K562 (cell line): Measurements from ENCODE around the gene XPR1. TPM values are rescaled to one million over a fixed set of nuclear protein-coding genes. Genes with fewer than 3 reads are reported as not detected.
A peak's percentile ranks its signal among the peaks of the same experiment; 100 is the strongest.

Source experiments
- ARID1B ChIP-seq: fragments of 450-650 bp; IDR thresholded peaks from 2 replicates; pipeline ENCODE4 v1.6.1; 2016; ENCODE audit warnings: antibody characterized with exemption, mild to moderate bottlenecking, inconsistent platforms
- BDP1 ChIP-seq: IDR thresholded peaks from 3 replicates; pipeline ENCODE4 v1.6.1; 2011; ENCODE audit not compliant: insufficient read length, insufficient read depth
- CBFB ChIP-seq: sonication (generic); formaldehyde crosslinking; IDR thresholded peaks from 2 replicates; pipeline ENCODE4 v1.4.0; 2020; ENCODE audit warnings: mild to moderate bottlenecking, missing genetic modification reagents
- CREBBP ChIP-seq: IDR thresholded peaks from one replicate; pipeline ENCODE4 v1.6.1; 2012; ENCODE audit warnings: low read depth, mild to moderate bottlenecking, control low read depth, inconsistent platforms, low read length
- HMG20A ChIP-seq: fragments of 450-650 bp; formaldehyde crosslinking; conservative IDR thresholded peaks from 2 replicates; pipeline ENCODE4 v1.4.0; 2020; ENCODE audit warnings: mild to moderate bottlenecking, mixed read lengths
- JUNB ChIP-seq: fragments of 450-650 bp; formaldehyde crosslinking; conservative IDR thresholded peaks from 2 replicates; pipeline ENCODE4 v1.4.0; 2020; ENCODE audit warnings: mild to moderate bottlenecking
- MECOM ChIP-seq: fragments of 250-450 bp; sonication (Bioruptor Pico); IDR thresholded peaks from 2 replicates; pipeline ENCODE4 v1.8.0; 2022; ENCODE audit warnings: inconsistent platforms
- MTA2 ChIP-seq: fragments of 450-650 bp; IDR thresholded peaks from 2 replicates; pipeline ENCODE4 v1.6.1; 2016; ENCODE audit warnings: low read depth
- NFE2 ChIP-seq: IDR thresholded peaks from 2 replicates; pipeline ENCODE4 v1.6.1; 2014; ENCODE audit warnings: antibody characterized with exemption, low read depth
- NFIX ChIP-seq: fragments of 250-450 bp; sonication (Bioruptor Pico); IDR thresholded peaks from 2 replicates; pipeline ENCODE4 v1.4.0; 2020; ENCODE audit warnings: low read depth, mild to moderate bottlenecking, moderate library complexity
- SETDB1 ChIP-seq: IDR thresholded peaks from one replicate; pipeline ENCODE4 v1.6.1; 2012; ENCODE audit warnings: low read length, control low read depth, inconsistent platforms
- SP1 ChIP-seq: sonication (generic); formaldehyde crosslinking; IDR thresholded peaks from 2 replicates; pipeline ENCODE4 v1.8.1; 2022; ENCODE audit warnings: mild to moderate bottlenecking, missing genetic modification reagents
- TAL1 ChIP-seq: fragments of 450-650 bp; IDR thresholded peaks from 2 replicates; pipeline ENCODE4 v1.6.1; 2016; ENCODE audit warnings: mild to moderate bottlenecking
- TCF7L2 ChIP-seq: fragments of 150-350 bp; IDR thresholded peaks from 2 replicates; pipeline ENCODE4 v1.6.1; 2016; ENCODE audit warnings: low read depth, mild to moderate bottlenecking, low read length, moderate library complexity
- TEAD2 ChIP-seq: fragments of 450-650 bp; IDR thresholded peaks from 2 replicates; pipeline ENCODE4 v1.6.1; 2016; ENCODE audit warnings: missing genetic modification characterization, control low read depth, missing compliant biosample characterization
- TGIF2 ChIP-seq: sonication (generic); formaldehyde crosslinking; IDR thresholded peaks from 2 replicates; pipeline ENCODE4 v1.8.1; 2022; ENCODE audit warnings: mild to moderate bottlenecking, missing genetic modification reagents, moderate library complexity
- TRIM24 ChIP-seq, 2 experiments: fragments of 450-650 bp; IDR thresholded peaks; 2 replicates each; pipeline ENCODE4 v1.6.1; 2016
- ZNF124 ChIP-seq: sonication (generic); formaldehyde crosslinking; IDR thresholded peaks from 2 replicates; pipeline ENCODE4 v1.8.1; 2022; ENCODE audit warnings: missing genetic modification reagents
- ZNF609 ChIP-seq: sonication (generic); formaldehyde crosslinking; IDR thresholded peaks from 2 replicates; pipeline ENCODE4 v1.8.1; 2023; ENCODE audit warnings: missing genetic modification reagents, mild to moderate bottlenecking, borderline replicate concordance
- ZNF707 ChIP-seq: fragments of 250-450 bp; sonication (Bioruptor Pico); conservative IDR thresholded peaks from 2 replicates; pipeline ENCODE4 v1.8.0; 2022; ENCODE audit warnings: inconsistent platforms, mild to moderate bottlenecking, moderate library complexity
- ZNF780A ChIP-seq: fragments of 250-450 bp; sonication (Bioruptor Pico); IDR thresholded peaks from 2 replicates; pipeline ENCODE4 v1.5.0; 2021; ENCODE audit warnings: mild to moderate bottlenecking
- polyA plus RNA-seq, 8 experiments: library from polyadenylated mRNA; depleted of rRNA in 4 of 8; stranded (reverse) in 5 of 8; unstranded in 3 of 8; fragments of >200 nt; fragmentation: Nextera tagmentation in 2 of 8; fragmentation: Illumina TruSeq in 1 of 8; extraction: Ambion mirVana in 2 of 8; extraction: Trizol in 1 of 8; gene quantifications; 2 replicates each; pipeline versions ENCODE4 v1.2.1 to v1.2.3, GENCODE V29; 2011 to 2014; ENCODE audit warnings: inconsistent platforms in 1 of 8, missing spikeins in 1 of 8
- total RNA-seq, 7 experiments: library from RNA; depleted of rRNA in 6 of 7; stranded (reverse); fragments of >200 nt in 6 of 7; fragmentation: Illumina TruSeq in 2 of 7; extraction: Trizol in 2 of 7; gene quantifications; 2 replicates each; pipeline versions ENCODE4 v1.2.1 to v1.2.3, GENCODE V29; 2011 to 2021; ENCODE audit warnings: low replicate concordance in 1 of 7
- TF ChIP-seq, protein P1 (sequence below): sonication (generic); formaldehyde crosslinking; IDR thresholded peaks from 2 replicates; pipeline ENCODE4 v1.8.0; 2023; ENCODE audit warnings: missing genetic modification reagents, mild to moderate bottlenecking, borderline replicate concordance

Gene XPR1
- total and polyA plus RNA-seq, 9 of the 15 experiments (the other 6 are each of a cell fraction or from before 2014, with no cell fraction given), result 3.0 to 66.2 (median 38.6) TPM

GRCh38 chr1:180644526-180645192 lies 12.8 kb downstream of the XPR1 start (continued):
- TF ChIP-seq NFIX, result no peak
- no peak for TF ChIP-seq JUNB
- no peak for TF ChIP-seq HMG20A (CRISPR knock-in tag)
- TF ChIP-seq ZNF609 (CRISPR knock-in tag), result no peak
- TF ChIP-seq TRIM24 (IDR thresholded peaks at IDR 0.05), result peak; percentile 9 to 37; a peak in 2 of 4 replicates
- TF ChIP-seq ARID1B, result peak; percentile 83
- TF ChIP-seq SP1, result no peak
- no peak for TF ChIP-seq CBFB (CRISPR knock-in tag)
- TF ChIP-seq BDP1, result no peak
- TF ChIP-seq SETDB1, result no peak
- no peak for TF ChIP-seq ZNF124 (CRISPR knock-in tag)
- no peak for TF ChIP-seq ZNF707 (CRISPR knock-in tag)
- peak; percentile 84 for TF ChIP-seq TAL1
- peak; percentile 57 for TF ChIP-seq MTA2
- TF ChIP-seq MECOM (CRISPR knock-in tag), result no peak
- TF ChIP-seq, protein P1, sequence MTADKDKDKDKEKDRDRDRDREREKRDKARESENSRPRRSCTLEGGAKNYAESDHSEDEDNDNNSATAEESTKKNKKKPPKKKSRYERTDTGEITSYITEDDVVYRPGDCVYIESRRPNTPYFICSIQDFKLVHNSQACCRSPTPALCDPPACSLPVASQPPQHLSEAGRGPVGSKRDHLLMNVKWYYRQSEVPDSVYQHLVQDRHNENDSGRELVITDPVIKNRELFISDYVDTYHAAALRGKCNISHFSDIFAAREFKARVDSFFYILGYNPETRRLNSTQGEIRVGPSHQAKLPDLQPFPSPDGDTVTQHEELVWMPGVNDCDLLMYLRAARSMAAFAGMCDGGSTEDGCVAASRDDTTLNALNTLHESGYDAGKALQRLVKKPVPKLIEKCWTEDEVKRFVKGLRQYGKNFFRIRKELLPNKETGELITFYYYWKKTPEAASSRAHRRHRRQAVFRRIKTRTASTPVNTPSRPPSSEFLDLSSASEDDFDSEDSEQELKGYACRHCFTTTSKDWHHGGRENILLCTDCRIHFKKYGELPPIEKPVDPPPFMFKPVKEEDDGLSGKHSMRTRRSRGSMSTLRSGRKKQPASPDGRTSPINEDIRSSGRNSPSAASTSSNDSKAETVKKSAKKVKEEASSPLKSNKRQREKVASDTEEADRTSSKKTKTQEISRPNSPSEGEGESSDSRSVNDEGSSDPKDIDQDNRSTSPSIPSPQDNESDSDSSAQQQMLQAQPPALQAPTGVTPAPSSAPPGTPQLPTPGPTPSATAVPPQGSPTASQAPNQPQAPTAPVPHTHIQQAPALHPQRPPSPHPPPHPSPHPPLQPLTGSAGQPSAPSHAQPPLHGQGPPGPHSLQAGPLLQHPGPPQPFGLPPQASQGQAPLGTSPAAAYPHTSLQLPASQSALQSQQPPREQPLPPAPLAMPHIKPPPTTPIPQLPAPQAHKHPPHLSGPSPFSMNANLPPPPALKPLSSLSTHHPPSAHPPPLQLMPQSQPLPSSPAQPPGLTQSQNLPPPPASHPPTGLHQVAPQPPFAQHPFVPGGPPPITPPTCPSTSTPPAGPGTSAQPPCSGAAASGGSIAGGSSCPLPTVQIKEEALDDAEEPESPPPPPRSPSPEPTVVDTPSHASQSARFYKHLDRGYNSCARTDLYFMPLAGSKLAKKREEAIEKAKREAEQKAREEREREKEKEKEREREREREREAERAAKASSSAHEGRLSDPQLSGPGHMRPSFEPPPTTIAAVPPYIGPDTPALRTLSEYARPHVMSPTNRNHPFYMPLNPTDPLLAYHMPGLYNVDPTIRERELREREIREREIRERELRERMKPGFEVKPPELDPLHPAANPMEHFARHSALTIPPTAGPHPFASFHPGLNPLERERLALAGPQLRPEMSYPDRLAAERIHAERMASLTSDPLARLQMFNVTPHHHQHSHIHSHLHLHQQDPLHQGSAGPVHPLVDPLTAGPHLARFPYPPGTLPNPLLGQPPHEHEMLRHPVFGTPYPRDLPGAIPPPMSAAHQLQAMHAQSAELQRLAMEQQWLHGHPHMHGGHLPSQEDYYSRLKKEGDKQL, result no peak
- TF ChIP-seq TEAD2, result no peak
- no peak for TF ChIP-seq TGIF2 (CRISPR knock-in tag)
- no peak for TF ChIP-seq TCF7L2
- no peak for TF ChIP-seq ZNF780A (CRISPR knock-in tag)
- no peak for TF ChIP-seq CREBBP
- no peak for TF ChIP-seq NFE2
